ENCODE results near the gene CSE1L.
"Not testable (repeated sequence)": the region's sequence is repeated elsewhere in the genome, so short reads cannot be mapped to it uniquely, and the experiment has no call there.

Gene CSE1L

GRCh38 chr20:49132995-49133478, 86.9 kb downstream of the CSE1L start:
- peak; percentile 27 to 75 for DNase-seq

GRCh38 chr20:49133571-49133970, 87.5 kb downstream of the CSE1L start:
- DNase-seq: no peak

- not testable (repeated sequence) for DNase-seq
These were observed 88.7 kb downstream of the CSE1L start for GRCh38 chr20:49134797-49135196.

- no peak for DNase-seq
These were observed 90.9 kb downstream of the CSE1L start for GRCh38 chr20:49136817-49137571.

- no peak for DNase-seq
These were observed 92.3 kb downstream of the CSE1L start for GRCh38 chr20:49138431-49138830.

- no peak for DNase-seq
These were observed 94.3 kb downstream of the CSE1L start for GRCh38 chr20:49140411-49140810.

GRCh38 chr20:49140834-49141233, 94.7 kb downstream of the CSE1L start:
- DNase-seq: peak in 1 of 2 experiments; percentile 7

Data from NCI-H524 (cell line).